H1 (cell line): ENCODE data around the gene ZBTB20. TPM values are rescaled to one million over a fixed set of nuclear protein-coding genes. Genes with fewer than 3 reads are reported as not detected.

Experiments used
- CTCF ChIA-PET: fragments of 300-600 bp; sonication (Branson Sonifier 250); formaldehyde crosslinking; loops from one replicate; lab custom pipeline; 2021; ENCODE audit not compliant: partially characterized antibody; lab: Charles Lee
- POLR2A ChIA-PET: fragments of 300-600 bp; sonication (Branson Sonifier 250); formaldehyde crosslinking; loops from one replicate; lab custom pipeline; 2021; ENCODE audit warnings: inconsistent platforms; ENCODE audit not compliant: partially characterized antibody; lab: Charles Lee
- DNase-seq, 2 experiments: peaks; one replicate each; pipeline versions ENCODE4 v3.0.0 to v3.0.0-alpha.2; 2010 to 2022; ENCODE audit warnings: low spot score in 2 of 2, low read depth in 1 of 2, mixed read lengths in 1 of 2
- FAIRE-seq: peaks from 2 replicates; lab custom pipeline; 2011; peaks lifted over from hg19 to GRCh38; lab: Jason Lieb, UNC
- H2AFZ ChIP-seq: 2 replicates; pipeline ENCODE4 v1.8.1; 2012; ENCODE audit warnings: low read length, inconsistent platforms
- H2AK5ac ChIP-seq: 2 replicates; pipeline ENCODE4 v1.6.1; 2013; ENCODE audit warnings: low read depth, low read length
- H2BK120ac ChIP-seq: replicated peaks from 2 replicates; pipeline ENCODE3; 2013; ENCODE audit warnings: low read depth, low read length, inconsistent platforms
- H2BK12ac ChIP-seq: 2 replicates; pipeline ENCODE4 v1.6.1; 2013; ENCODE audit warnings: low read depth, low read length
- H2BK15ac ChIP-seq: 2 replicates; pipeline ENCODE4 v1.6.1; 2013; ENCODE audit warnings: low read length
- H2BK20ac ChIP-seq: 2 replicates; pipeline ENCODE4 v1.6.1; 2013; ENCODE audit warnings: low read length
- H2BK5ac ChIP-seq: 2 replicates; pipeline ENCODE4 v1.6.1; 2013; ENCODE audit warnings: low read depth, low read length
- H3K14ac ChIP-seq: 2 replicates; pipeline ENCODE4 v1.6.1; 2013; ENCODE audit warnings: inconsistent platforms; ENCODE audit not compliant: insufficient read length
- H3K18ac ChIP-seq: 2 replicates; pipeline ENCODE4 v1.6.1; 2013; ENCODE audit warnings: low read length; ENCODE audit errors: extremely low read depth
- H3K23ac ChIP-seq: 2 replicates; pipeline ENCODE4 v1.6.1; 2013; ENCODE audit warnings: inconsistent platforms; ENCODE audit not compliant: insufficient read length
- H3K23me2 ChIP-seq: 2 replicates; pipeline ENCODE4 v1.6.1; 2013; ENCODE audit warnings: low read depth, low read length
- H3K27ac ChIP-seq: 2 replicates; pipeline ENCODE4 v1.6.1; 2011; ENCODE audit warnings: low read depth, low read length, inconsistent platforms
- H3K27me3 ChIP-seq, 4 experiments: replicated peaks in 1 of 4; 1 replicate in 1 of 4; 2 replicates in 3 of 4; pipeline versions ENCODE4 v1.6.1 to v1.8.1; 2011 to 2013; ENCODE audit warnings: low read length in 3 of 4, mild to moderate bottlenecking in 3 of 4, inconsistent platforms in 2 of 4, mixed read lengths in 2 of 4, moderate library complexity in 1 of 4; ENCODE audit not compliant: control insufficient read depth in 3 of 4, insufficient read depth in 3 of 4; ENCODE audit errors: extremely low read depth in 1 of 4
- H3K36me3 ChIP-seq, 4 experiments: 2 replicates each; pipeline versions ENCODE4 v1.6.1 to v1.8.1; 2011 to 2013; ENCODE audit warnings: mild to moderate bottlenecking in 4 of 4, low read length in 3 of 4, moderate library complexity in 2 of 4, control low read depth in 1 of 4, inconsistent platforms in 1 of 4; ENCODE audit not compliant: insufficient read depth in 4 of 4, control insufficient read depth in 2 of 4
- H3K4ac ChIP-seq: replicated peaks from 2 replicates; pipeline ENCODE3; 2013; ENCODE audit warnings: low read length, low read depth, mixed read lengths, inconsistent platforms; ENCODE audit not compliant: insufficient read length
- H3K4me1 ChIP-seq, 4 experiments: replicated peaks in 1 of 4; 1 replicate in 1 of 4; 2 replicates in 3 of 4; pipeline versions ENCODE4 v1.6.1 to v1.8.1; 2011 to 2013; ENCODE audit warnings: low read length in 3 of 4, inconsistent platforms in 2 of 4, mixed read lengths in 1 of 4; ENCODE audit not compliant: insufficient read depth in 4 of 4, control insufficient read depth in 3 of 4
- H3K4me2 ChIP-seq, 2 experiments: 2 replicates each; pipeline versions ENCODE4 v1.6.1 to v1.8.1; 2011 to 2013; ENCODE audit warnings: low read depth in 2 of 2, low read length in 2 of 2, control low read depth in 1 of 2, inconsistent platforms in 1 of 2, mild to moderate bottlenecking in 1 of 2; ENCODE audit not compliant: insufficient read depth in 1 of 2
- H3K4me3 ChIP-seq, 4 experiments: fragments of 200-600, 300-600 bp in 1 of 4; sonication (generic), shearing (Covaris generic), sonication (Bioruptor Twin) in 1 of 4; 2 replicates each; pipeline versions ENCODE4 v1.5.1 to v1.8.1; 2011 to 2016; ENCODE audit warnings: low read length in 4 of 4, low read depth in 3 of 4, control low read depth in 2 of 4, inconsistent platforms in 2 of 4, mild to moderate bottlenecking in 2 of 4, mixed read lengths in 1 of 4, moderate library complexity in 1 of 4; ENCODE audit not compliant: insufficient read depth in 2 of 4; ENCODE audit errors: extremely low read depth in 1 of 4
- H3K56ac ChIP-seq: replicated peaks from 2 replicates; pipeline ENCODE3; 2013; ENCODE audit warnings: low read depth, mild to moderate bottlenecking, mixed read lengths, low read length, inconsistent platforms; ENCODE audit not compliant: insufficient read length
- H3K79me1 ChIP-seq: 2 replicates; pipeline ENCODE4 v1.6.1; 2013; ENCODE audit warnings: low read depth, low read length, control low read depth
- H3K79me2 ChIP-seq, 2 experiments: 2 replicates each; pipeline versions ENCODE4 v1.6.1 to v1.8.1; 2012 to 2013; ENCODE audit warnings: low read length in 2 of 2, mild to moderate bottlenecking in 2 of 2, inconsistent platforms in 1 of 2; ENCODE audit not compliant: insufficient read depth in 2 of 2, control insufficient read depth in 1 of 2
- H3K9ac ChIP-seq, 4 experiments: replicated peaks in 1 of 4; 1 replicate in 1 of 4; 2 replicates in 3 of 4; pipeline versions ENCODE4 v1.6.1 to v1.8.1; 2011 to 2013; ENCODE audit warnings: low read depth in 3 of 4, low read length in 3 of 4, control low read depth in 2 of 4, mild to moderate bottlenecking in 2 of 4, moderate library complexity in 2 of 4, inconsistent platforms in 1 of 4; ENCODE audit errors: extremely low read depth in 1 of 4
- H3K9me3 ChIP-seq, 2 experiments: 2 replicates each; pipeline versions ENCODE4 v1.6.1 to v1.8.1; 2012 to 2013; ENCODE audit warnings: mild to moderate bottlenecking in 2 of 2, moderate library complexity in 2 of 2, control low read depth in 1 of 2, inconsistent platforms in 1 of 2, low read depth in 1 of 2, low read length in 1 of 2, mixed read lengths in 1 of 2; ENCODE audit not compliant: insufficient read depth in 2 of 2
- H4K20me1 ChIP-seq, 2 experiments: replicated peaks in 1 of 2; 2 replicates each; pipeline versions ENCODE3 to v1.8.1; 2011 to 2013; ENCODE audit warnings: inconsistent platforms in 2 of 2, low read length in 2 of 2, mild to moderate bottlenecking in 1 of 2; ENCODE audit not compliant: insufficient read depth in 2 of 2, control insufficient read depth in 1 of 2
- H4K5ac ChIP-seq: 2 replicates; pipeline ENCODE4 v1.6.1; 2013; ENCODE audit warnings: low read length, low read depth, mixed read lengths, inconsistent platforms; ENCODE audit not compliant: insufficient read length
- H4K8ac ChIP-seq: 2 replicates; pipeline ENCODE4 v1.8.0; 2013; ENCODE audit warnings: mild to moderate bottlenecking, moderate library complexity, low read length, inconsistent platforms; ENCODE audit not compliant: insufficient read depth; ENCODE audit errors: extremely low read depth
- H4K91ac ChIP-seq: replicated peaks from 2 replicates; pipeline ENCODE3; 2013; ENCODE audit warnings: low read length, mixed read lengths, inconsistent platforms; ENCODE audit not compliant: insufficient read length
- ASH2L ChIP-seq: fragments of 200-600, 300-600 bp; sonication (generic); IDR thresholded peaks from one replicate; pipeline ENCODE4 v1.7.1; 2017; ENCODE audit warnings: low read length
- CTBP2 ChIP-seq: IDR thresholded peaks from 2 replicates; pipeline ENCODE4 v1.7.0; 2011; ENCODE audit warnings: borderline replicate concordance, mild to moderate bottlenecking, moderate library complexity, mixed read lengths, low read length; ENCODE audit not compliant: insufficient read depth, insufficient read length
- GTF2F1 ChIP-seq: IDR thresholded peaks from 2 replicates; pipeline ENCODE4 v1.6.1; 2012; ENCODE audit warnings: low read depth, low read length, improper control_type of control experiment, borderline replicate concordance
- KDM1A ChIP-seq: fragments of 200-600, 300-600 bp; sonication (generic); IDR thresholded peaks from 2 replicates; pipeline ENCODE4 v1.7.1; 2016; ENCODE audit warnings: mild to moderate bottlenecking, low read length, borderline replicate concordance
- PHF8 ChIP-seq: fragments of 200-600 bp; sonication (generic); conservative IDR thresholded peaks from 2 replicates; pipeline ENCODE4 v1.7.1; 2012; ENCODE audit warnings: low read depth, mild to moderate bottlenecking, inconsistent platforms, low read length, moderate library complexity
- POU5F1 ChIP-seq: IDR thresholded peaks from 2 replicates; pipeline ENCODE4 v1.6.1; 2011; ENCODE audit warnings: low read depth, mild to moderate bottlenecking, low read length, moderate library complexity
- RAD21 ChIP-seq, 2 experiments: IDR thresholded peaks in 1 of 2; conservative IDR thresholded peaks in 1 of 2; 2 replicates each; pipeline ENCODE4 v1.6.1; 2011; ENCODE audit warnings: low read depth in 2 of 2, low read length in 2 of 2, improper control_type of control experiment in 1 of 2, inconsistent platforms in 1 of 2, mild to moderate bottlenecking in 1 of 2, moderate library complexity in 1 of 2
- SUZ12 ChIP-seq: fragments of 200-600 bp; sonication (generic); IDR thresholded peaks from 2 replicates; pipeline ENCODE4 v1.6.1; 2012; ENCODE audit warnings: mild to moderate bottlenecking, inconsistent platforms, low read length, moderate library complexity, mixed read lengths
- ZNF274 ChIP-seq: IDR thresholded peaks from 2 replicates; pipeline ENCODE4 v1.7.0; 2012; ENCODE audit warnings: low read length, borderline replicate concordance; ENCODE audit errors: extremely low read depth
- WGBS, 2 experiments: shearing (Covaris generic) in 1 of 2; methylation state at CpG; one replicate each; pipeline versions ENCODE4 v1.1.6 to v1.1.7; 2013 to 2015; ENCODE audit warnings: low lambda C conversion rate in 2 of 2, mixed read lengths in 2 of 2, inconsistent platforms in 1 of 2, low coverage in 1 of 2, missing lambda C conversion rate in 1 of 2; ENCODE audit not compliant: insufficient replicate concordance in 2 of 2, insufficient coverage in 1 of 2, insufficient read length in 1 of 2; ENCODE audit errors: extremely low coverage in 1 of 2, missing lambda C conversion rate in 1 of 2; 5-methylcytosine and 5-hydroxymethylcytosine counted together
- polyA plus RNA-seq, 7 experiments: library from polyadenylated mRNA; depleted of rRNA in 3 of 7; stranded (reverse) in 5 of 7; unstranded in 2 of 7; fragments of >200 nt in 5 of 7; fragments of 200-250 nt in 2 of 7; gene quantifications; 1 replicate in 5 of 7; 2 replicates in 1 of 7; 4 replicates in 1 of 7; pipeline versions ENCODE4 v1.2.1 to v1.2.3, GENCODE V29; 2011 to 2013; ENCODE audit warnings: missing spikeins in 2 of 7, mixed read lengths in 2 of 7
- total RNA-seq: library from RNA; stranded (reverse); fragmentation: NEBNext Ultra II Directional; extraction: Animal tissue kit (Norgen Biotek cat#: 25700); gene quantifications from 2 replicates; pipeline ENCODE4 v1.2.1, GENCODE V29; 2021
- TF ChIP-seq, protein P1 (sequence below): IDR thresholded peaks from 2 replicates; pipeline ENCODE4 v1.6.1; 2011; ENCODE audit warnings: low read length, improper control_type of control experiment
- TF ChIP-seq, protein P2 (sequence below): IDR thresholded peaks from 2 replicates; pipeline ENCODE4 v1.6.1; 2012; ENCODE audit warnings: inconsistent platforms

The ZBTB20 gene
- total and polyA plus RNA-seq, 2 of the 8 experiments (the other 6 are each of a cell fraction or from before 2014, with no cell fraction given) = 0.35 to 1.3 TPM

DNA sequence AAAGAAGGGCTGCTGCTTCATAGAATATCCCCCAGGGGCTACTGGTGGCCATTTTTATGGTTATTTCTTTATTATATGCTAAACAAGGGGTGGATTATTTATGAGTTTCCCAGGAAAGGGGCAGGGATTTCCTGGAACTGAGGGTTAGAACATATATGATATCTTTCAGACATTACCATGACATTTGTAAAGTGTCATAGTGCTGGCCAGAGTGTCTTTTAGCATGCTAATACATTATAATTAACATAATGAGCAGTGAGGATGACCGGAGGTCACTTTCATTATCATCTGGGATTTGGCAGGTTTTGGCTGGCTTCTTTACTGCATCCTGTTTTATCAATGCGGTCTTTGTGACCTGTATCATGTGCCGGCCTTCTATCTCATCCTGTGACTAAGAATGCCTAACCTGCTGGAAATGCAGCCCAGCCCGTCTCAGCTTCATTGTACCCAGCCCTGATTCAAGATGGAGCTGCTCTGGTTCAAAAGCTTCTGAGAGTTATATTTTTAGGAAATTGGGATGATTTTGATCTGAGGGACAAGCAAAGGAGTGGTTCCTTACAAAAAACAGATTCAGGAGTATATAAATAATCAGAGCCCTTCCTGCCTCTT is 9.1 kb upstream of the ZBTB20 start:
- H2AK5ac ChIP-seq = no peak overlapping the region
- ChIA-PET POLR2A (no interaction called here), CTCF (no interaction called here)
- H3K23me2 ChIP-seq = no peaks in the 10 kb centered on the region
- no peak overlapping the region for H3K9ac ChIP-seq
- 0 out of 2 replicates have a peak overlapping the region, but pooled peaks have one; percentile 8 for H2BK5ac ChIP-seq
- H3K79me1 ChIP-seq = no peaks in the 10 kb centered on the region
- H3K23ac ChIP-seq = no peak overlapping the region
- H4K5ac ChIP-seq = no peak overlapping the region
- FAIRE-seq (no peak), DNase-seq (no peak)
- H2BK15ac ChIP-seq = no peak overlapping the region
- no peaks in the 10 kb centered on the region for H3K27me3 ChIP-seq
- H2BK120ac ChIP-seq = no peak overlapping the region
- no peak overlapping the region for H2BK20ac ChIP-seq
- H2AFZ ChIP-seq = 0 out of 2 replicates have a peak overlapping the region, but pooled peaks have one; percentile 9
- no peak overlapping the region for H2BK12ac ChIP-seq
- H3K4me2 ChIP-seq = 0 out of 4 replicates have a peak overlapping the region, but pooled peaks of 1 of the 2 experiments have one; percentile 20
- H3K27ac ChIP-seq = no peak overlapping the region
- H4K8ac ChIP-seq = no peak overlapping the region
- H3K4me3 ChIP-seq = no peak overlapping the region
- no peaks in the 10 kb centered on the region for H3K79me2 ChIP-seq
- no peaks in the 10 kb centered on the region for H4K20me1 ChIP-seq
- H3K18ac ChIP-seq = no peak overlapping the region
- H3K4ac ChIP-seq = no peak overlapping the region
- H4K91ac ChIP-seq = no peak overlapping the region
- peaks cover 15 to 17% of the 10 kb centered on the region in 2 experiments for H3K9me3 ChIP-seq
- H3K36me3 ChIP-seq = no peaks in the 10 kb centered on the region
- no peak overlapping the region for H3K14ac ChIP-seq
- 78% methylated on average over 4 of the region's 4 CpGs; no CpG with 5 or more reads in 1 of the 2 experiments for WGBS, 2 experiments
- no peak overlapping the region for H3K56ac ChIP-seq
- peaks cover 0 to 10% (median 0%) of the 10 kb centered on the region in 4 experiments; a peak in 2 of 7 replicates for H3K4me1 ChIP-seq
- TF ChIP-seq KDM1A (no peak), ASH2L (no peak), ZNF274 (no peak), SUZ12 (no peak), CTBP2 (no peak), RAD21 (IDR thresholded peaks at IDR 0.05 in 1 of 2, conservative IDR thresholded peaks at IDR 0.05 in 1 of 2; ENCODE audit: low read depth in 2 of 2, low read length in 2 of 2) (no peak), PHF8 (no peak), POU5F1 (no peak), GTF2F1 (no peak)
- TF ChIP-seq, protein P1, sequence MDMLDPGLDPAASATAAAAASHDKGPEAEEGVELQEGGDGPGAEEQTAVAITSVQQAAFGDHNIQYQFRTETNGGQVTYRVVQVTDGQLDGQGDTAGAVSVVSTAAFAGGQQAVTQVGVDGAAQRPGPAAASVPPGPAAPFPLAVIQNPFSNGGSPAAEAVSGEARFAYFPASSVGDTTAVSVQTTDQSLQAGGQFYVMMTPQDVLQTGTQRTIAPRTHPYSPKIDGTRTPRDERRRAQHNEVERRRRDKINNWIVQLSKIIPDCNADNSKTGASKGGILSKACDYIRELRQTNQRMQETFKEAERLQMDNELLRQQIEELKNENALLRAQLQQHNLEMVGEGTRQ = no peak
- TF ChIP-seq, protein P2, sequence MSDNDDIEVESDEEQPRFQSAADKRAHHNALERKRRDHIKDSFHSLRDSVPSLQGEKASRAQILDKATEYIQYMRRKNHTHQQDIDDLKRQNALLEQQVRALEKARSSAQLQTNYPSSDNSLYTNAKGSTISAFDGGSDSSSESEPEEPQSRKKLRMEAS = no peak
